ENCODE results near the gene SPATA24. TPM values are rescaled to one million over a fixed set of nuclear protein-coding genes. Genes with fewer than 3 reads are reported as not detected.

Gene SPATA24
- total RNA-seq, 1 donor from 2014 or later: 4.5 TPM

- DNase-seq: no peak
- Histone ChIP-seq H3K27me3 (no peaks in the 10 kb centered on the region), H3K4me3 (no peak overlapping the region), H3K36me3 (peaks cover 24% of the 10 kb centered on the region), H3K27ac (no peak overlapping the region), H3K4me1 (no peaks in the 10 kb centered on the region), H3K9me3 (no peaks in the 10 kb centered on the region)
- TF ChIP-seq CTCF (IDR thresholded peaks at IDR 0.05): no peak
- ATAC-seq: no peak
- intact Hi-C loops (cut with DNase I): no loop called here
These were observed 26.1 kb upstream of the SPATA24 start for GRCh38 chr5:139430015-139430414.

DNA sequence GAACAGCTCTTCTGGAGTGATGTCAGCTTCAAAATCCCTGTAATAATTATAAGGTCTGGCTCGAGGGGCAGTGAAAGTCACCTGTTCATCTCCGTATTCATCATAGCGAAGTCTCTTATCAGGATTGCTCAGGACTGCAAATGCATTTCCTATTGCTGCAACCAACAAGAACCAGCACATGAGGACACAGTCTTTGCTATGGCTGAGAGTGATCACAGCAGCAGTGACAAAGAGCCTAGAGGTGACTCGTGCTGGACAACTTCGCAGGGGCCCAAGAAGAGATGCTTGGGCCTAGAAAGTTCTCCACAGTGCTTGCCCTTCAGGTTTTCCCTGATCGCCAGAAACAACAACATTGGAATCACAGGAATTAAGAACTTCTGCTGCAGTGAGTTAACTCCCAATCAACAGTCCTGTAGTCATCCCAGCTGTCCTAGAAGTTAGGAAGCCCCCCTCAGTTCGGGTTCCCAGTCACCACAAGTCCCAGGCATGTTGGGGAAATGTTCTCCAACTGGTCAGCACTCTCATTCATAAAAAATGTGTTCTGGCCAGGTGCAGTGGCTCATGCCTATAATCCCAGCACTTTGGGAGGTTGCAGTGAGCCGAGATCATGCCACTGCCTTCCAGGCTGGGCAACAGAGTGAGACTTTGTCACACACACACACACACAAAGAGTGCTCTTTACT lies 22.5 kb upstream of the SPATA24 start:
- Histone ChIP-seq H3K9me3 (no peaks in the 10 kb centered on the region), H3K4me1 (no peaks in the 10 kb centered on the region), H3K27me3 (no peaks in the 10 kb centered on the region), H3K4me3 (no peak overlapping the region), H3K27ac (no peak overlapping the region), H3K36me3 (peaks cover 41% of the 10 kb centered on the region)
- no peak for TF ChIP-seq CTCF (IDR thresholded peaks at IDR 0.05)
- intact Hi-C loops (cut with DNase I): no loop called here
- DNase-seq (no peak), ATAC-seq (no peak)

GRCh38 chr5:139425497-139425896 lies 21.6 kb upstream of the SPATA24 start:
- intact Hi-C loops (cut with DNase I): no loop called here
- Histone ChIP-seq H3K36me3 (peaks cover 44% of the 10 kb centered on the region), H3K27me3 (no peaks in the 10 kb centered on the region), H3K27ac (no peak overlapping the region), H3K4me3 (no peak overlapping the region), H3K4me1 (no peaks in the 10 kb centered on the region), H3K9me3 (no peaks in the 10 kb centered on the region)
- DNase-seq (no peak), ATAC-seq (no peak)
- TF ChIP-seq CTCF (IDR thresholded peaks at IDR 0.05): no peak

- ATAC-seq: peak; percentile 94
- Histone ChIP-seq H3K4me3 (no peak overlapping the region), H3K27me3 (no peaks in the 10 kb centered on the region), H3K27ac (no peak overlapping the region), H3K9me3 (no peaks in the 10 kb centered on the region), H3K4me1 (peaks cover 7% of the 10 kb centered on the region), H3K36me3 (peaks cover 46% of the 10 kb centered on the region)
- DNase-seq: no peak
- peak; percentile 86 for TF ChIP-seq CTCF (IDR thresholded peaks at IDR 0.05)
- intact Hi-C loops (cut with DNase I): loop anchor here (5.0 kb wide), 1 partner anchor 90 kb away; no protein-coding TSS in a partner anchor
These were observed 18.5 kb upstream of the SPATA24 start for GRCh38 chr5:139422307-139422893.

GRCh38 chr5:139419226-139420192 lies 15.6 kb upstream of the SPATA24 start:
- no peaks in the 10 kb centered on the region for H3K27me3 ChIP-seq
- TF ChIP-seq CTCF (IDR thresholded peaks at IDR 0.05): no peak
- H3K27ac ChIP-seq: no peak overlapping the region
- no peak overlapping the region for H3K4me3 ChIP-seq
- H3K4me1 ChIP-seq: peaks cover 18% of the 10 kb centered on the region
- no peak for ATAC-seq
- intact Hi-C loops (cut with DNase I): loop anchor here (5.0 kb wide), 1 partner anchor 93 kb away; no protein-coding TSS in a partner anchor
- DNase-seq: no peak
- H3K9me3 ChIP-seq: no peaks in the 10 kb centered on the region
- peaks cover 31% of the 10 kb centered on the region for H3K36me3 ChIP-seq

Data from upper lobe of right lung (tissue), 1 donor.